BE2C (cell line): ENCODE measurements around the gene SRPK1.

Experiments
- DNase-seq: peaks from one replicate; pipeline ENCODE4 v3.0.0-alpha.2; 2020
- H3K27me3 ChIP-seq: fragments of 250-450 bp; sonication (Bioruptor Pico); 2 replicates; pipeline ENCODE4 v1.5.1; 2020; ENCODE audit warnings: mild to moderate bottlenecking
- H3K36me3 ChIP-seq: fragments of 250-450 bp; sonication (Bioruptor Pico); 2 replicates; pipeline ENCODE4 v1.5.1; 2020; ENCODE audit warnings: mild to moderate bottlenecking
- H3K4me1 ChIP-seq: fragments of 250-450 bp; sonication (Bioruptor Pico); 2 replicates; pipeline ENCODE4 v1.5.1; 2020
- H3K4me3 ChIP-seq: 2 replicates; pipeline ENCODE4 v1.5.1; 2011; ENCODE audit warnings: low read depth, low read length
- H3K9me3 ChIP-seq: fragments of 250-450 bp; sonication (Bioruptor Pico); 2 replicates; pipeline ENCODE4 v1.5.1; 2020
- TF ChIP-seq, protein P1 (sequence below): IDR thresholded peaks from 2 replicates; pipeline ENCODE4 v1.5.1; 2012; ENCODE audit warnings: mild to moderate bottlenecking, low read depth, low read length

The SRPK1 gene

DNA sequence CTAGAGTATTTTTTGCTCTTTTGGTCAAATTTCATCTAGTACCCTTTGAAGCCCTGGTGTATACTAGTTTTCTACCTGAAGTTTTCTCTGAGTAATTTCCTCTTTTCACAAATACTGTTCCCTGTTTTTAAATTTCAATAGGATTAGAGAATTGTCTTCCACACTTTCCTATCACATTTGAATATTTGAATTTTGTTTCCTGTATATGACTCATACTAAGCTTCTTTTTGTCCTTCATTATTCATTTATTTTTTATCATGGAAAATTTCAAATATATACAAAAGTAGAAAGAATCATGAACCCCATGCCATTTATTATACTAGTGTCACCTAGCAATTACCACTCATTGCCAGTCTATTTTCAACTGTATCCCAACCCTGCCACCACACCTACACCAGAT, 63.0 kb downstream of the SRPK1 start:
- TF ChIP-seq, protein P1, sequence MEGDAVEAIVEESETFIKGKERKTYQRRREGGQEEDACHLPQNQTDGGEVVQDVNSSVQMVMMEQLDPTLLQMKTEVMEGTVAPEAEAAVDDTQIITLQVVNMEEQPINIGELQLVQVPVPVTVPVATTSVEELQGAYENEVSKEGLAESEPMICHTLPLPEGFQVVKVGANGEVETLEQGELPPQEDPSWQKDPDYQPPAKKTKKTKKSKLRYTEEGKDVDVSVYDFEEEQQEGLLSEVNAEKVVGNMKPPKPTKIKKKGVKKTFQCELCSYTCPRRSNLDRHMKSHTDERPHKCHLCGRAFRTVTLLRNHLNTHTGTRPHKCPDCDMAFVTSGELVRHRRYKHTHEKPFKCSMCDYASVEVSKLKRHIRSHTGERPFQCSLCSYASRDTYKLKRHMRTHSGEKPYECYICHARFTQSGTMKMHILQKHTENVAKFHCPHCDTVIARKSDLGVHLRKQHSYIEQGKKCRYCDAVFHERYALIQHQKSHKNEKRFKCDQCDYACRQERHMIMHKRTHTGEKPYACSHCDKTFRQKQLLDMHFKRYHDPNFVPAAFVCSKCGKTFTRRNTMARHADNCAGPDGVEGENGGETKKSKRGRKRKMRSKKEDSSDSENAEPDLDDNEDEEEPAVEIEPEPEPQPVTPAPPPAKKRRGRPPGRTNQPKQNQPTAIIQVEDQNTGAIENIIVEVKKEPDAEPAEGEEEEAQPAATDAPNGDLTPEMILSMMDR = no peak
- H3K9me3 ChIP-seq = no peaks in the 10 kb centered on the region
- H3K36me3 ChIP-seq = peaks cover 86% of the 10 kb centered on the region
- no peaks in the 10 kb centered on the region; the same call in 1 of the 2 replicates for H3K4me1 ChIP-seq
- no peaks in the 10 kb centered on the region for H3K27me3 ChIP-seq
- H3K4me3 ChIP-seq = no peak overlapping the region
- DNase-seq = no peak

DNA sequence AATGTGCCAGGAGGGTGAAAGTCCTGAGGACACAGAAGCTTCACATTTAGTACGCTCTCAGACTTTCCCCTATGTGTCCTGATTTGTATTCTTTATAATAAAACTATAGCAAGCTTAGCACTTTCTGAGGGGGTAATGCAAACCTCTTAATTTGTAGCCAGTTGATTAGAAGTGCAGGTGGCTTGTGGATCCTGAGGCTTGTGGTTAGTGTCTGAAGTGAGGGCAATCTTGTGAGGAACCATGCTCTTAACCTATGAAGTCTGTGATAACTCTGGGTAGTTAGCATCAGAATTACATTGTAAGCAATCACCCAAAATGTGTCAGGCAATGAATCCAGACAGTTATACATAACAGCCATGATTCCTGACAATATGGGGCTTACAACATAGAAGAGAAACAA, 64.6 kb downstream of the SRPK1 start:
- no peaks in the 10 kb centered on the region for H3K9me3 ChIP-seq
- TF ChIP-seq, protein P1 = no peak
- H3K4me3 ChIP-seq = no peak overlapping the region
- no peak for DNase-seq
- H3K36me3 ChIP-seq = peaks cover 80% of the 10 kb centered on the region
- H3K4me1 ChIP-seq = no peaks in the 10 kb centered on the region; the same call in 1 of the 2 replicates
- H3K27me3 ChIP-seq = no peaks in the 10 kb centered on the region

DNA sequence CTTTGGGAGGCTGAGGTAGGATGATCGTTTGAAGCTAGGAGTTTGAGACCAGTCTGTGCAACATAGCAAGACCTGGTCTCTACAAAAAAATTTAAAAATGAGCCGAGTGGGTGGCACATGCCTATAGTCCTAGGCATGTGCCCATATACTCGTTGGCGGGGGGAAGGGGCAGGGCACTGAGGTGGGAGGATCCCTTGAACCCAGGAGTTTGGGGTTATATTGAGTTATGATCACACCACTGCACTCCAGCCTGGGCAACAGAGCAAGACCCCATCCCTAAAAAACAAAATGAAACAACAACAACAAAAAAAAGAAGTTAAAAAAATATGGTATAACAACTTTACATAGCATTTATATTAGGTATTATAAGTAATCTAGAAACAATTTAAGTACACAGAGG, 67.9 kb downstream of the SRPK1 start:
- H3K27me3 ChIP-seq = no peaks in the 10 kb centered on the region
- TF ChIP-seq, protein P1 = no peak

DNA sequence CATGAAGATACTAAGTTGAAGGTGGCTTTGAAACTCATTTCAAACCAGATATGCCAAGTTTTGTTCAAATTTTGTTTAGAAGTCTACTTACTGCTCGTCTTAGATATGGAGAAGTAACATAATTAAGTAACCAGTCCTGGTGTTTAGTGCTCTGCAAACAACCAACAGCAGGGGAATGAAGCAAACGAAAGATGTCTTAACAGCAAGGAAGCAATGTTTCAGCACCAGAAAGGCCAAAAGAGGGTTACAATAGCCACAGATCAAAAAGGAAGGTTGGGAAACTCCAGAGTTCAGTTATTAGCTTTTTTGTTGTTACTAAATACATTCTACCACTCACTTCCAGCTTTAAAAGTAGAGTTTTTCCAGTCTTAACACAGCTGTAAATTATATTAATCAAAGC, 70.7 kb downstream of the SRPK1 start:
- no peak for DNase-seq
- Histone ChIP-seq H3K27me3 (no peaks in the 10 kb centered on the region), H3K36me3 (peaks cover 72% of the 10 kb centered on the region), H3K4me1 (no peaks in the 10 kb centered on the region), H3K4me3 (no peak overlapping the region), H3K9me3 (no peaks in the 10 kb centered on the region)
- TF ChIP-seq, protein P1 = no peak

More for the DNA sequence above, 67.9 kb downstream of the SRPK1 start:
- H3K9me3 ChIP-seq = no peaks in the 10 kb centered on the region
- H3K4me3 ChIP-seq = no peak overlapping the region
- peaks cover 85% of the 10 kb centered on the region for H3K36me3 ChIP-seq
- H3K4me1 ChIP-seq = no peaks in the 10 kb centered on the region
- no peak for DNase-seq

DNA sequence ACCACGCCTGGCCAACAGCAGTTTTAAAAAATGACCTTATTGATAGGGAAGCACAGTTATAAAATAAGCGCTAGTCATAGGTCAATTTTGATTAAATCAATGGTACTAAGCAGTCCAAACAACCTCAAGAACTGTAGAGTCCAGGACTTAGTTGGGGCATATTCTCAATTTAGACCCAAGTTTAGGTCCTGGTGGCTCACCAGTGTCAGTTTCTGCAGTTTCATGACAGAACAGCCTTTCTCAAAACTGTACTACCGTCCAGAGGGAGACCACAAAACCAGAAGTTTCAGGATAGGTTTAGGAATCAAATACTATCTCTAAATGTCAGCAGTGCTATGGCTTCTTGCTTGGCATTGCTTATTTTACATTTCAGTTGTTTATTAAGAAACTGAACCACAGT, 76.6 kb downstream of the SRPK1 start:
- Histone ChIP-seq H3K9me3 (no peaks in the 10 kb centered on the region), H3K36me3 (peaks cover 66% of the 10 kb centered on the region), H3K4me3 (no peak overlapping the region), H3K4me1 (no peaks in the 10 kb centered on the region), H3K27me3 (no peaks in the 10 kb centered on the region)
- DNase-seq = no peak
- TF ChIP-seq, protein P1 = no peak

DNA sequence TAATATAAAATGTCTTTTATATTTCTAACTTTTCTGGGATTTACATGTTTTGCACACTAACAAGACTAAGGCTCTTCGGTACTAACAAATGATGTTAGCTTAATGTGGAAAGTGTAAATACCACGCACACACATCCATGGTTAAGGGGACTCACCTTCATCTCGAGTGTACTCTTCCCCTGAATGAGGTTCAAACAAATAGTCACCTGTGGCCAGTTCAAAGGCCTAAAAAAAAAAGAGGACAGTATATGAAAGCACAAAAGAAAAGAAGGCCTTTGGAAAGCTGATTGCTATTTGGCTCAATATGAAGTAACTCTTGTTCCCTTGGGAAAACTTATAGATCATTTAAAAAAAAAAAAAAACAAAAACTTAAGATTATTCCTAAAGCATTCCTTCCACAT, 78.5 kb downstream of the SRPK1 start:
- Histone ChIP-seq H3K27me3 (no peaks in the 10 kb centered on the region), H3K4me1 (no peaks in the 10 kb centered on the region), H3K4me3 (no peak overlapping the region), H3K36me3 (peaks cover 70% of the 10 kb centered on the region), H3K9me3 (no peaks in the 10 kb centered on the region)
- no peak for DNase-seq
- TF ChIP-seq, protein P1 = no peak
